Astrocyte of the spinal cord (primary cell): Measurements from ENCODE around the gene RALGPS1.

Experiments
- DNase-seq: peaks from one replicate; pipeline ENCODE4 v3.0.0; 2011; ENCODE audit warnings: low read depth, low spot score
- H3K4me3 ChIP-seq: 2 replicates; pipeline ENCODE4 v1.5.1; 2011; ENCODE audit warnings: low read depth, mild to moderate bottlenecking, low read length, moderate library complexity
- CTCF ChIP-seq: IDR thresholded peaks from 2 replicates; pipeline ENCODE4 v1.5.1; 2012; ENCODE audit warnings: low read depth, mild to moderate bottlenecking, low read length, inconsistent platforms
- in situ Hi-C: cut with HindIII; loops from 2 replicates; pipeline ENCODE4 v1.10.0; 2017; ENCODE audit warnings: low sequenced_read_pairs

RALGPS1 gene

GRCh38 chr9:127136081-127136879 is 221.7 kb downstream of the RALGPS1 start:
- no peak for TF ChIP-seq CTCF
- H3K4me3 ChIP-seq: no peak overlapping the region
- in situ Hi-C loops: no loop called here
- no peak for DNase-seq

GRCh38 chr9:127136880-127137639 is 222.5 kb downstream of the RALGPS1 start:
- no peak overlapping the region for H3K4me3 ChIP-seq
- in situ Hi-C loops: no loop called here
- no peak for TF ChIP-seq CTCF
- DNase-seq: no peak

- in situ Hi-C loops: no loop called here
- no peak overlapping the region for H3K4me3 ChIP-seq
- peak; percentile 15 for DNase-seq
- no peak for TF ChIP-seq CTCF
These were observed 223.2 kb downstream of the RALGPS1 start for GRCh38 chr9:127137640-127138360.

GRCh38 chr9:127138444-127138843 is 223.9 kb downstream of the RALGPS1 start:
- TF ChIP-seq CTCF: no peak
- no peak overlapping the region for H3K4me3 ChIP-seq
- in situ Hi-C loops: no loop called here
- DNase-seq: no peak

- no peak overlapping the region for H3K4me3 ChIP-seq
- in situ Hi-C loops: no loop called here
- no peak for TF ChIP-seq CTCF
- DNase-seq: no peak
These were observed 224.6 kb downstream of the RALGPS1 start for GRCh38 chr9:127139071-127139731.

- TF ChIP-seq CTCF: no peak
- in situ Hi-C loops: no loop called here
- DNase-seq: no peak
- no peak overlapping the region for H3K4me3 ChIP-seq
These were observed 225.2 kb downstream of the RALGPS1 start for GRCh38 chr9:127139775-127140174.
